ENCODE data around the gene SDF2L1. TPM values are rescaled to one million over a fixed set of nuclear protein-coding genes. Genes with fewer than 3 reads are reported as not detected.

The SDF2L1 gene
- total RNA-seq, 1 donor from 2014 or later = 23.2 TPM

DNA sequence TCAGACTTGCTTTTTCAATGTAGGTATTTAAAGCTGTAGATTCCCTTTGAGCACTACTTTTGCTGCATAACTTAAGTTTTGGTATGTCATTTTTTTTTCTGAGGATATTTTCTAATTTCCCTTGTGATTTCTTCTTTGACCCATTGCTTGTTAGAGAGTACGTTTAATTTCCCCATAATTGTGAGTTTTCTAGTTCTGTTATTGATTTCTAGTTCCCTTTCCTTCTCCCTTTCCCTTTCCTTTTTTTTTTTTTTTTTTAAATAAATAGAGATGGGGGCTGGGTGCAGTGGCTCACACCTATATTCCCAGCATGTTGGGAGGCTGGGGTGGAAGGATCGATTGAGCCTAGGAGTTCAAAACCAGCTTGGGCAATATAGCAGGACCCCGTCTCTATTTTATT is 43.8 kb upstream of the SDF2L1 start:
- peaks cover 38% of the 10 kb centered on the region for H3K36me3 Mint-ChIP-seq (ENCODE audit: unreplicated experiment)

DNA sequence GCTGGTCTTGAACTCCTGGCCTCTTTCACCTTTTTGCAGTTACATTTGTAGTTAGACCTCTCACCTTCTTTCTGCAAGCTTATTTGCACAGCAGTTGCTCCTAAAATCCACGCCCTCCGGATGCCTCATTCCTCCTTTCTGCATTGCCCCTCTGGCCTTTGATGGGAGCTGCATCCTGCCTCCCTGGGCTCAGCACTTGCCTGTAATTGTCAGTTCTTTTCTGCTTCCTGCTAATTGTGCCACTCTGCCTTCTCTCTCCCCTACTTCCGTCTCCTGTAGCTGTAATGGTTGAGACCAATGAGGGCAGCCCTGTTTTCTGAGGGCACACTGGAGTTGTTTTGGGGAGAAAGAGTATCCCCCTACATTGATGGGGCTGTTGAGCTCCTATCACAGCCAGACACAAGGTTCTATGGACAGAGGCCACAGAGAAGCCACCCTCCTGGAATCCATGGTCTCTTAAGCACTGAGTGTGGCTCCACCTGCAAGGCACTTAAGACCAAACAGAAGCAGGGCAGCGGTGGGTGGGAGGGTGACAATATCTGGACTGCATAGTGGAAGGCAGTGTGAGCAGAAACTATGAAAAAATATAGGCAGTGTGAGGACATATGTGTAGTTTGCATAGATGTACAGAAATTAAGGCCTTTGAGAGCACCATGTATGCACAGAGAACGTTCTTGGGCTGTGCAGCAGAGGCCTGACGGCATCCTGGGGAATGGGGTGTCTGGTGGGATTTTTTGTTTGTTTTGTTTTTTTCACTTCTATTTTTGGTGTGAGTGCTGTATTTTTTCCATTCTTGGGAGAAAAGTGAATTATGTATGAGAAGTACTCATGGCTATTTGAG is 42.8 kb upstream of the SDF2L1 start:
- Mint-ChIP-seq H3K36me3 (ENCODE audit: unreplicated experiment) (peaks cover 28% of the 10 kb centered on the region), H3K9me3 (ENCODE audit: unreplicated experiment) (no peaks in the 10 kb centered on the region), H3K4me3 (ENCODE audit: unreplicated experiment) (no peak overlapping the region), H3K4me1 (ENCODE audit: unreplicated experiment) (peaks cover 7% of the 10 kb centered on the region), H3K27ac (ENCODE audit: unreplicated experiment) (peak overlapping the region; percentile 5), H3K27me3 (ENCODE audit: unreplicated experiment) (no peaks in the 10 kb centered on the region)
- DNase-seq (ENCODE audit: extremely low spot score, unreplicated experiment) = no peak
- TF ChIP-seq, protein P1, sequence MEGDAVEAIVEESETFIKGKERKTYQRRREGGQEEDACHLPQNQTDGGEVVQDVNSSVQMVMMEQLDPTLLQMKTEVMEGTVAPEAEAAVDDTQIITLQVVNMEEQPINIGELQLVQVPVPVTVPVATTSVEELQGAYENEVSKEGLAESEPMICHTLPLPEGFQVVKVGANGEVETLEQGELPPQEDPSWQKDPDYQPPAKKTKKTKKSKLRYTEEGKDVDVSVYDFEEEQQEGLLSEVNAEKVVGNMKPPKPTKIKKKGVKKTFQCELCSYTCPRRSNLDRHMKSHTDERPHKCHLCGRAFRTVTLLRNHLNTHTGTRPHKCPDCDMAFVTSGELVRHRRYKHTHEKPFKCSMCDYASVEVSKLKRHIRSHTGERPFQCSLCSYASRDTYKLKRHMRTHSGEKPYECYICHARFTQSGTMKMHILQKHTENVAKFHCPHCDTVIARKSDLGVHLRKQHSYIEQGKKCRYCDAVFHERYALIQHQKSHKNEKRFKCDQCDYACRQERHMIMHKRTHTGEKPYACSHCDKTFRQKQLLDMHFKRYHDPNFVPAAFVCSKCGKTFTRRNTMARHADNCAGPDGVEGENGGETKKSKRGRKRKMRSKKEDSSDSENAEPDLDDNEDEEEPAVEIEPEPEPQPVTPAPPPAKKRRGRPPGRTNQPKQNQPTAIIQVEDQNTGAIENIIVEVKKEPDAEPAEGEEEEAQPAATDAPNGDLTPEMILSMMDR (IDR thresholded peaks at IDR 0.05) = no peak

More for the DNA sequence above, 43.8 kb upstream of the SDF2L1 start:
- Mint-ChIP-seq H3K27me3 (ENCODE audit: unreplicated experiment) (no peaks in the 10 kb centered on the region), H3K4me3 (ENCODE audit: unreplicated experiment) (no peak overlapping the region), H3K27ac (ENCODE audit: unreplicated experiment) (no peak overlapping the region), H3K9me3 (ENCODE audit: unreplicated experiment) (no peaks in the 10 kb centered on the region), H3K4me1 (ENCODE audit: unreplicated experiment) (peaks cover 7% of the 10 kb centered on the region)
- TF ChIP-seq, protein P1 (IDR thresholded peaks at IDR 0.05) = no peak
- no peak for DNase-seq (ENCODE audit: extremely low spot score, unreplicated experiment)

DNA sequence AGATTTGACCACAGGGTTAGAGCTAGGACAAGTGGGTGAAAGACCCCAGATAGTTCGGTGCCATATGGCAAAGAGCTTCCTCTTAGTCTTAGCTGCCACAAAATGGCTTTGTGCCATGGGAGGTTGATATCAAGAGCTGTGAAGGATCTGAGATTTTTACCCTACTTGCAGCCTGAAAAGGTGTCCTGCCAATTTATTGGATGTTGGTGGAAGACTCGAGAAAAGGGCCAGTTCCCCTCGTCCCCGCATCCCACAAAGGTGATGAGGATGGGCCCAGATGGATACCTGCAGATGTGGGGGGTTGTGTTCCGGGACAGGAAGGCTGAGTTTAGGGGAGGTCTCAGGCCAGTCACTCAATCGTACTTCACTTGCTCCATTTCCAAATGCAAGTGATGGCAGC is 39.5 kb upstream of the SDF2L1 start:
- no peak for DNase-seq (ENCODE audit: extremely low spot score, unreplicated experiment)
- Mint-ChIP-seq H3K4me1 (ENCODE audit: unreplicated experiment) (peaks cover 14% of the 10 kb centered on the region), H3K4me3 (ENCODE audit: unreplicated experiment) (no peak overlapping the region), H3K9me3 (ENCODE audit: unreplicated experiment) (no peaks in the 10 kb centered on the region), H3K36me3 (ENCODE audit: unreplicated experiment) (peaks cover 13% of the 10 kb centered on the region), H3K27ac (ENCODE audit: unreplicated experiment) (no peak overlapping the region), H3K27me3 (ENCODE audit: unreplicated experiment) (no peaks in the 10 kb centered on the region)
- TF ChIP-seq, protein P1 (IDR thresholded peaks at IDR 0.05) = no peak

DNA sequence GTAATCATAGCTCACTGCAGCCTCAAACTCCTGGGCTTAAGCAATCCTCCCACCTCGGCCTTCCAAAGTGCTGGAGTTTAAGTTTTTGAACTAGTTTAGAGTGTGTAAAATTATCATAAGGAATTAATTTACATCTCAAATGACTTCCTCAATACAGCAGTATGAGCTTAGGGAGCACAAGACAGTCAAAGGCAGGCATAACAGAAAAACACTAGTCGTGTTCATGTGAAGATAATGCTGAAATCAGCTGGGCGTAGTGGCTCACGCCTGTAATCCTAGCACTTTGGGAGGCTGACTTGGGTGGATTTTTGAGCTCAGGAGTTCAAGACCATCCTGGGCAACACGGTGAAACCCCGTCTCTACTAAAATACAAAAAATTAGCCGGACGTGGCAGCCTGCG is 38.1 kb upstream of the SDF2L1 start:
- TF ChIP-seq, protein P1 (IDR thresholded peaks at IDR 0.05) = no peak
- no peaks in the 10 kb centered on the region for H3K9me3 Mint-ChIP-seq (ENCODE audit: unreplicated experiment)
- H3K4me1 Mint-ChIP-seq (ENCODE audit: unreplicated experiment) = peaks cover 16% of the 10 kb centered on the region
- H3K4me3 Mint-ChIP-seq (ENCODE audit: unreplicated experiment) = no peak overlapping the region
- no peaks in the 10 kb centered on the region for H3K27me3 Mint-ChIP-seq (ENCODE audit: unreplicated experiment)
- DNase-seq (ENCODE audit: extremely low spot score, unreplicated experiment) = no peak
- H3K27ac Mint-ChIP-seq (ENCODE audit: unreplicated experiment) = no peak overlapping the region
- H3K36me3 Mint-ChIP-seq (ENCODE audit: unreplicated experiment) = peaks cover 9% of the 10 kb centered on the region

DNA sequence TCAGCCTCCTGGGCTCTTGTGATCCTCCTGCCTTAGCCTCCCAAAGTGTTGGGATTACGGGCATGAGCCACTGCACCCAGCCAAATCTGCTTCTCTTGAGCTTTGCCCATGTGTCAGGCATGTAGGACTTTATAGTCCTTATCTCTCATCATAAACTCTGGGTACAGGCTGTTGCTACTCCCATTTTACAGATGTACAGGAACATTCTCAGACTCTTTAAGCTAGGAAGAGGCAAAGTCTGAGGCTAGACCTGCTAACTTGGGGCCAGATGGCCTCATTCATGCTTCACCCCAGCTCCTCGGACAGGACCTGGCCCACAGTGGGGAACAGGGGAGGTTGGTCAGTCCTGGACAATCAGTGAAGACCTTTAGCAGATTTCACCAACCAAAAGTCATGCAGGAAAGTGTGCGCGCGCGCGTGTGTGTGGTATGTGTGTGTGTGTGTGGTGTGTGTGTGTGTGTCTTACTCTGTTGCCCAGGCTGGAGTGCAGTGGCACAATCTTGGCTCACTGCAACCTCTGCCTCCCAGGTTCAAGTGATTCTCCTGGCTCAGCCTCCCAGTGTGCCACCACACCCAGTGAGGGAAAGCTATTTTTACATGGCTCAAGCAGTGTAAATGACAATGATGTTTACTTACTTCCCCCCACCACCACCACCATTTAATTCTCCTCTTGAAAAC is 36.1 kb upstream of the SDF2L1 start:
- Mint-ChIP-seq H3K4me1 (ENCODE audit: unreplicated experiment) (peaks cover 12% of the 10 kb centered on the region), H3K27ac (ENCODE audit: unreplicated experiment) (no peak overlapping the region), H3K4me3 (ENCODE audit: unreplicated experiment) (no peak overlapping the region), H3K9me3 (ENCODE audit: unreplicated experiment) (no peaks in the 10 kb centered on the region), H3K27me3 (ENCODE audit: unreplicated experiment) (no peaks in the 10 kb centered on the region), H3K36me3 (ENCODE audit: unreplicated experiment) (peaks cover 8% of the 10 kb centered on the region)
- TF ChIP-seq, protein P1 (IDR thresholded peaks at IDR 0.05) = no peak
- DNase-seq (ENCODE audit: extremely low spot score, unreplicated experiment) = no peak

Data from osteocyte (in vitro differentiated cells).